PFSK-1 (cell line): ENCODE results near the gene UCK2.

Experiments used
- FOXP2 ChIP-seq: optimal IDR thresholded peaks from 2 replicates; pipeline ENCODE3; 2011; ENCODE audit warnings: borderline replicate concordance, control low read depth, inconsistent platforms; ENCODE audit not compliant: insufficient read depth; ENCODE audit errors: extremely low read length, extremely low read depth
- POLR2AphosphoS5 ChIP-seq: IDR thresholded peaks from 2 replicates; pipeline ENCODE4 v1.6.1; 2012; ENCODE audit warnings: low read depth, mild to moderate bottlenecking, control low read depth, low read length, moderate library complexity
- REST ChIP-seq, 2 experiments: IDR thresholded peaks; 2 replicates each; pipeline versions ENCODE4 v1.6.1 to v1.8.0; 2011 to 2012; ENCODE audit warnings: low read depth in 2 of 2, low read length in 2 of 2, control low read depth in 1 of 2, inconsistent platforms in 1 of 2, mild to moderate bottlenecking in 1 of 2, moderate library complexity in 1 of 2; ENCODE audit not compliant: insufficient read depth in 1 of 2
- SIN3A ChIP-seq: IDR thresholded peaks from 2 replicates; pipeline ENCODE4 v1.6.1; 2012; ENCODE audit warnings: mild to moderate bottlenecking, low read length, moderate library complexity, borderline replicate concordance; ENCODE audit not compliant: insufficient read depth
- TAF1 ChIP-seq: IDR thresholded peaks from 2 replicates; pipeline ENCODE4 v1.6.1; 2012; ENCODE audit warnings: low read length, control low read depth, borderline replicate concordance; ENCODE audit not compliant: insufficient read depth

The UCK2 gene

GRCh38 chr1:165834229-165834628, 6.8 kb downstream of the UCK2 start:
- no peak for TF ChIP-seq POLR2AphosphoS5

- TF ChIP-seq TAF1 (no peak), REST (IDR thresholded peaks at IDR 0.05; ENCODE audit: insufficient read depth in 1 of 2, low read depth in 2 of 2, low read length in 2 of 2) (no peak), POLR2AphosphoS5 (no peak), SIN3A (no peak), FOXP2 (no peak)
Observed at GRCh38 chr1:165834881-165835280, 7.5 kb downstream of the UCK2 start.

- TF ChIP-seq REST (IDR thresholded peaks at IDR 0.05; ENCODE audit: insufficient read depth in 1 of 2, low read depth in 2 of 2, low read length in 2 of 2) (no peak), SIN3A (no peak)
Observed at GRCh38 chr1:165836664-165837482, 9.5 kb downstream of the UCK2 start.

- no peak for TF ChIP-seq FOXP2
- no peak for TF ChIP-seq REST (IDR thresholded peaks at IDR 0.05; ENCODE audit: insufficient read depth in 1 of 2, low read depth in 2 of 2, low read length in 2 of 2)
- no peak for TF ChIP-seq POLR2AphosphoS5
- no peak for TF ChIP-seq TAF1
- no peak for TF ChIP-seq SIN3A
Observed at GRCh38 chr1:165837838-165838364, 10.5 kb downstream of the UCK2 start.

- TF ChIP-seq FOXP2 (no peak), SIN3A (no peak), TAF1 (no peak), REST (IDR thresholded peaks at IDR 0.05; ENCODE audit: insufficient read depth in 1 of 2, low read depth in 2 of 2, low read length in 2 of 2) (no peak)
Observed at GRCh38 chr1:165840423-165840822, 13.0 kb downstream of the UCK2 start.
